Neuronal stem cell (in vitro differentiated cells): Measurements from ENCODE around the gene CFAP54.

Source experiments
- DNase-seq: peaks from one replicate; pipeline ENCODE4 v3.0.0-alpha.2; 2013; ENCODE audit warnings: low spot score
- H2AFZ ChIP-seq: one replicate; pipeline ENCODE4 v1.6.1; 2013; ENCODE audit warnings: mild to moderate bottlenecking, low read length, inconsistent platforms
- H2AK5ac ChIP-seq: 2 replicates; pipeline ENCODE4 v1.6.1; 2013; ENCODE audit warnings: low read depth, mild to moderate bottlenecking, inconsistent platforms, low read length, moderate library complexity, mixed read lengths
- H2BK120ac ChIP-seq: 2 replicates; pipeline ENCODE4 v1.6.1; 2013; ENCODE audit warnings: low read depth, mild to moderate bottlenecking, inconsistent platforms, low read length, moderate library complexity, mixed read lengths
- H2BK12ac ChIP-seq: one replicate; pipeline ENCODE4 v1.6.1; 2013; ENCODE audit warnings: low read length, inconsistent platforms
- H2BK15ac ChIP-seq: 2 replicates; pipeline ENCODE4 v1.6.1; 2013; ENCODE audit warnings: mild to moderate bottlenecking, low read length, inconsistent platforms, mixed read lengths
- H2BK5ac ChIP-seq: one replicate; pipeline ENCODE4 v1.6.1; 2013; ENCODE audit warnings: inconsistent platforms, mild to moderate bottlenecking, low read length, moderate library complexity
- H3K14ac ChIP-seq: one replicate; pipeline ENCODE4 v1.6.1; 2013; ENCODE audit warnings: low read length, inconsistent platforms
- H3K18ac ChIP-seq: 2 replicates; pipeline ENCODE4 v1.6.1; 2013; ENCODE audit warnings: low read length, inconsistent platforms
- H3K23ac ChIP-seq: 2 replicates; pipeline ENCODE4 v1.6.1; 2013; ENCODE audit warnings: low read depth, mild to moderate bottlenecking, mixed read lengths, low read length, inconsistent platforms; ENCODE audit not compliant: poor library complexity
- H3K27ac ChIP-seq: replicated peaks from 3 replicates; pipeline ENCODE4 v1.5.1; 2013; ENCODE audit warnings: low read length, inconsistent platforms
- H3K27me3 ChIP-seq, 3 experiments: 2 replicates each; pipeline ENCODE4 v1.6.1; 2013; ENCODE audit warnings: low read length in 3 of 3, mild to moderate bottlenecking in 2 of 3, inconsistent platforms in 1 of 3, low read depth in 1 of 3, mixed read lengths in 1 of 3, moderate library complexity in 1 of 3; ENCODE audit not compliant: control insufficient read depth in 3 of 3, insufficient read depth in 3 of 3
- H3K36me3 ChIP-seq, 2 donors: replicated peaks in 1 of 2; 2 replicates each; pipeline ENCODE4 v1.6.1; 2013; ENCODE audit warnings: low read length in 2 of 2; ENCODE audit not compliant: control insufficient read depth in 2 of 2, insufficient read depth in 2 of 2
- H3K4ac ChIP-seq: 2 replicates; pipeline ENCODE4 v1.6.1; 2013; ENCODE audit warnings: inconsistent platforms, mild to moderate bottlenecking, low read length, moderate library complexity
- H3K4me1 ChIP-seq, 2 donors: 1 replicate in 1 of 2; 2 replicates in 1 of 2; pipeline ENCODE4 v1.6.1; 2013; ENCODE audit warnings: low read length in 2 of 2, low read depth in 1 of 2; ENCODE audit not compliant: control insufficient read depth in 2 of 2, insufficient read depth in 1 of 2
- H3K4me2 ChIP-seq: one replicate; pipeline ENCODE4 v1.6.1; 2013; ENCODE audit warnings: mild to moderate bottlenecking, low read length, inconsistent platforms; ENCODE audit not compliant: insufficient read depth, poor library complexity, severe bottlenecking
- H3K4me3 ChIP-seq, 2 donors: 2 replicates each; pipeline ENCODE4 v1.5.1; 2013; ENCODE audit warnings: low read length in 2 of 2, mild to moderate bottlenecking in 2 of 2, inconsistent platforms in 1 of 2, moderate library complexity in 1 of 2
- H3K79me1 ChIP-seq: one replicate; pipeline ENCODE4 v1.6.1; 2013; ENCODE audit warnings: low read depth, mild to moderate bottlenecking, inconsistent platforms, low read length, moderate library complexity
- H3K9ac ChIP-seq: one replicate; pipeline ENCODE4 v1.6.1; 2013; ENCODE audit warnings: mild to moderate bottlenecking, low read depth, low read length, inconsistent platforms; ENCODE audit not compliant: poor library complexity
- H3K9me3 ChIP-seq, 2 donors: replicated peaks in 1 of 2; 2 replicates each; pipeline versions ENCODE3 to v1.6.1; 2013; ENCODE audit warnings: low read length in 2 of 2, mild to moderate bottlenecking in 2 of 2, inconsistent platforms in 1 of 2, low read depth in 1 of 2, mixed read lengths in 1 of 2, moderate library complexity in 1 of 2; ENCODE audit not compliant: control insufficient read depth in 2 of 2, insufficient read depth in 1 of 2
- H4K8ac ChIP-seq: one replicate; pipeline ENCODE4 v1.6.1; 2013; ENCODE audit warnings: low read depth, mild to moderate bottlenecking, inconsistent platforms, low read length, moderate library complexity
- H4K91ac ChIP-seq: one replicate; pipeline ENCODE4 v1.6.1; 2013; ENCODE audit warnings: low read length, low read depth, mild to moderate bottlenecking, inconsistent platforms; ENCODE audit not compliant: poor library complexity
- WGBS, 2 donors: extraction: QIAGEN DNeasy Blood & Tissue Kit; methylation state at CpG; one replicate each; pipeline ENCODE4 v1.1.7; 2013; ENCODE audit warnings: missing lambda C conversion rate in 2 of 2, mixed read lengths in 1 of 2; ENCODE audit not compliant: insufficient read length in 2 of 2, insufficient replicate concordance in 1 of 2; ENCODE audit errors: extremely low coverage in 2 of 2; 5-methylcytosine and 5-hydroxymethylcytosine counted together

CFAP54 gene

DNA sequence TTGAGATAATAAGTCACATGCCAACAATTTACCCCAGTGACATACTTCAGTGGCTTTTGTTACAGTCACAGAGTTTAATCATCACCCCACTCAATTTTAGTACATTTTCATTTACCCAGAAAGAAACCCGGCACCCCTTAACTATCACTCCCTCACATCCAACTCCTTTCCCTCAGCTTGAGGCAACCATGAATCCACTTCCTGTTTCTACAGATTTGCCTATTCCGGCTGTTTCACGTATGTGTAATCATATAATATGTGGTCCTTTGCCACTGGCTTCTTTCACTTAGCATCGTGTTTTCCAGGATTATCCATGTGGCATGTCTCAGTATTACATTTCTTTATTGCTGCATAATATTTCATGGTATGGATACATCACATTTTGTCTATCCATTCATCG lies 147.5 kb downstream of the CFAP54 start:
- WGBS, 2 donors: 100% methylated on average over 1 of the region's 5 CpGs; no CpG with 5 or more reads in 1 of the 2 donors
- H3K9me3 ChIP-seq: no peaks in the 10 kb centered on the region
- H3K4me3 ChIP-seq: no peak overlapping the region
- no peak overlapping the region for H4K8ac ChIP-seq
- no peak overlapping the region for H2BK12ac ChIP-seq
- H2BK5ac ChIP-seq: no peak overlapping the region
- H2BK120ac ChIP-seq: no peak overlapping the region
- H3K4me2 ChIP-seq: no peak overlapping the region
- H3K36me3 ChIP-seq: no peaks in the 10 kb centered on the region
- H3K14ac ChIP-seq: no peak overlapping the region
- H2AFZ ChIP-seq: no peak overlapping the region
- H3K79me1 ChIP-seq: no peaks in the 10 kb centered on the region
- H3K27me3 ChIP-seq: peaks cover 0 to 2% (median 0%) of the 10 kb centered on the region in 3 experiments
- H3K9ac ChIP-seq: no peak overlapping the region
- H2BK15ac ChIP-seq: no peak overlapping the region
- no peak overlapping the region for H4K91ac ChIP-seq
- H3K18ac ChIP-seq: no peak overlapping the region
- H3K27ac ChIP-seq: no peak overlapping the region
- no peak overlapping the region for H3K4ac ChIP-seq
- no peak for DNase-seq
- H2AK5ac ChIP-seq: no peak overlapping the region
- H3K23ac ChIP-seq: no peak overlapping the region
- H3K4me1 ChIP-seq: no peaks in the 10 kb centered on the region

DNA sequence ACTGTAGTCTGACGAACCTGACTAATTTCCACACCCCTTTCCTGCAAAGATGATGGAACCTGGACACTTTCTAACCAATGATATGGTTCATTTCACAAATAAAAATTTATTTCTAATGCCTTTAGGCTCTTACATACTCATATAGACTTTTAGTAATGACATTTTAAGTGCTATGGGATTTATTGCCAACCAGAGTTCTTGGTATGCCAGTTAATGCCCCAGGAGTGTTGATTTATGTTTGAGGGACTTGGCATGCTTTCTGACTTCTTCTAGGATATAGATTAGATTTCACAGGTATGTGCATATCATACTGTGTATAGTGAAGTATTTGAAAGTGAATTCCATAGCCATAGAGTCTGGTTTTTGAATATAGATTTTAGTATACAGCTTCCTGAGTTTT lies 159.5 kb downstream of the CFAP54 start:
- no peak overlapping the region for H4K91ac ChIP-seq
- H2BK5ac ChIP-seq: no peak overlapping the region
- no peak overlapping the region for H3K27ac ChIP-seq
- no peaks in the 10 kb centered on the region for H3K27me3 ChIP-seq
- peaks cover 0 to 2% of the 10 kb centered on the region in 2 donors for H3K9me3 ChIP-seq
- H4K8ac ChIP-seq: no peak overlapping the region
- no peak overlapping the region for H2AK5ac ChIP-seq
- WGBS, 2 donors: no CpG with 5 or more reads among the region's 1 CpG
- H3K79me1 ChIP-seq: no peaks in the 10 kb centered on the region
- no peak overlapping the region for H3K18ac ChIP-seq
- H3K4me1 ChIP-seq: no peaks in the 10 kb centered on the region
- DNase-seq: no peak
- H2AFZ ChIP-seq: no peak overlapping the region
- H2BK15ac ChIP-seq: no peak overlapping the region
- no peak overlapping the region for H3K4ac ChIP-seq
- H3K14ac ChIP-seq: no peak overlapping the region
- no peak overlapping the region for H2BK120ac ChIP-seq
- H3K9ac ChIP-seq: no peak overlapping the region
- H3K4me3 ChIP-seq: no peak overlapping the region
- no peak overlapping the region for H3K4me2 ChIP-seq
- H3K36me3 ChIP-seq: no peaks in the 10 kb centered on the region
- H2BK12ac ChIP-seq: no peak overlapping the region
- no peak overlapping the region for H3K23ac ChIP-seq

DNA sequence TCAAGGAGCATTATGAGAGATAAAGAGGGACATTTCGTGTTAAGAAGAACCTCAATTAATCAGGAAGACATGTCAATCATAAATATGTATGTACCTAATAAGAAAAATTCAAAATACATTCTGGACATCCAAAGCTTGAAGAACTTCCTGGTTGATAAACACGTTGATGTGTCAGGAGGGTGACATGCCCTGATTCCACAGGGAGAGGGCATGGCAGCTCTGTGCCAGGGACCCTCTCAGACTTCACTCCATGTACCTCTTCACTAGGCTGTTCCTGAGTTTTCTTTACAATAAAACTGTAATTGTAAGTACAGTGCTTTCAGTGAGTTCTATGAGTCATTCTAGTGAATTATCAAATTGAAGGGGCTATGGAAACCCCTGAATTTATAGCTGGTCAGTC lies 163.5 kb downstream of the CFAP54 start:
- no peaks in the 10 kb centered on the region for H3K9me3 ChIP-seq
- no peak overlapping the region for H3K14ac ChIP-seq
- H3K4ac ChIP-seq: no peak overlapping the region
- no peak overlapping the region for H4K91ac ChIP-seq
- H2BK120ac ChIP-seq: no peak overlapping the region
- no peak overlapping the region for H3K4me3 ChIP-seq
- H2BK5ac ChIP-seq: no peak overlapping the region
- no peaks in the 10 kb centered on the region for H3K4me1 ChIP-seq
- no CpG with 5 or more reads among the region's 2 CpGs for WGBS, 2 donors
- H3K18ac ChIP-seq: no peak overlapping the region
- no peak overlapping the region for H2BK15ac ChIP-seq
- no peak overlapping the region for H3K23ac ChIP-seq
- no peak overlapping the region for H2AK5ac ChIP-seq
- no peak overlapping the region for H2BK12ac ChIP-seq
- H3K27me3 ChIP-seq: no peaks in the 10 kb centered on the region
- H3K36me3 ChIP-seq: no peaks in the 10 kb centered on the region
- no peak overlapping the region for H2AFZ ChIP-seq
- no peak overlapping the region for H3K27ac ChIP-seq
- H4K8ac ChIP-seq: no peak overlapping the region
- no peak overlapping the region for H3K4me2 ChIP-seq
- H3K79me1 ChIP-seq: no peaks in the 10 kb centered on the region
- no peak for DNase-seq
- no peak overlapping the region for H3K9ac ChIP-seq

DNA sequence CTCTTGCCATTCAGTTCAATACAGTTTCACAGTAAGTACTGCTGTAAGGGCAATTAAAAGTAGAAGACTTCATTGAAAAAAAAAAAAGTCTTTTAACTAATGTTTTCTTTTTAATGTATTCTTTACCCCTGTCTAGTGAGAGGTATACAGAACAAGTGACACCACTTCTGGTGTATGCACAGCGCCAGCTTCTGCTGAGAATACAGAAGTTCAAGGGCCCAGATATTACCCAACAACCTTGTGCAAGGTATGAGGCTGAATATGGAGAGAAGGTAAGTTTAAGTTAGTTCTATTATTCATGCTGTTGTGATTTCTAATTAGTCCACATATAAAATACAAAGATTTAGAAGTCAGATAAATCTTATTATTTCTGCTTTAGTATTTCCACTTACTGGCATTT lies 168.7 kb downstream of the CFAP54 start:
- H3K9ac ChIP-seq: no peak overlapping the region
- H4K91ac ChIP-seq: no peak overlapping the region
- H2BK12ac ChIP-seq: no peak overlapping the region
- peaks cover 0 to 2% of the 10 kb centered on the region in 2 donors for H3K4me1 ChIP-seq
- H3K36me3 ChIP-seq: no peaks in the 10 kb centered on the region
- H3K14ac ChIP-seq: no peak overlapping the region
- no peaks in the 10 kb centered on the region for H3K79me1 ChIP-seq
- no peak overlapping the region for H2BK15ac ChIP-seq
- no peak overlapping the region for H4K8ac ChIP-seq
- H3K18ac ChIP-seq: no peak overlapping the region
- DNase-seq: no peak
- H2BK120ac ChIP-seq: no peak overlapping the region
- H3K27ac ChIP-seq: no peak overlapping the region
- H3K4me3 ChIP-seq: no peak overlapping the region
- no peak overlapping the region for H3K4ac ChIP-seq
- peaks cover 0 to 3% (median 0%) of the 10 kb centered on the region in 3 experiments for H3K27me3 ChIP-seq
- H3K4me2 ChIP-seq: no peak overlapping the region
- WGBS, 2 donors: no CpG with 5 or more reads among the region's 1 CpG
- no peak overlapping the region for H2AFZ ChIP-seq
- no peak overlapping the region for H2AK5ac ChIP-seq
- no peaks in the 10 kb centered on the region for H3K9me3 ChIP-seq
- no peak overlapping the region for H2BK5ac ChIP-seq
- H3K23ac ChIP-seq: no peak overlapping the region
